C4-2B (cell line): ENCODE measurements around the gene TCL1A.

Experiments
- CTCF ChIP-seq: fragments of 450-650 bp; conservative IDR thresholded peaks from 2 replicates; pipeline ENCODE4 v1.5.1; 2017; ENCODE audit warnings: mild to moderate bottlenecking
- ZFX ChIP-seq: fragments of 450-650 bp; IDR thresholded peaks from 2 replicates; pipeline ENCODE4 v1.6.1; 2017

- TF ChIP-seq CTCF (no peak), ZFX (no peak)
Observed at GRCh38 chr14:95679148-95679815, 34.6 kb downstream of the TCL1A start.
